ENCODE data around the gene COQ2.

The COQ2 gene

DNA sequence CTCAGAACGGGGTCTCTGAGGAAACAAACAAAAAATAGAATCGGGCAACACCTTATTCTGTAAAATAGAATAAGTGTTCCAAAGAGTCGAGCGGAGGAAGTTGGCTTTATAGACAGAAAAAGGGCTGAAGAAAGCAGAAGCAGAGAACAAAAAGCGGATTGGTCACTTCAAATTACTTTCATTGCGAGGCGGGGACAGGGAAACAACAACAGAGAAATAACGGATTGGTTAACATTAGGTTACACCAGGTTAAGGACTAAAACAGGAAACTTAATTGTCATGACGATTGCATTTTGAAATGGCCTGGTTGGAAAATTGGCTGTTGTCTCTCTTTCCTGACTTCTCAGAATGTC lies 433 bp upstream of the COQ2 start:
- Histone ChIP-seq H3K4me3 (ENCODE audit: low read depth, low read length) (peak overlapping the region; percentile 55), H3K9me3 (ENCODE audit: control insufficient read depth, insufficient read depth, low read depth, low read length) (no peaks in the 10 kb centered on the region), H3K27ac (ENCODE audit: extremely low read depth, low read depth, low read length) (no peak overlapping the region; the same call in 1 of the 2 replicates), H3K4me1 (ENCODE audit: control insufficient read depth, insufficient read depth, low read length) (no peaks in the 10 kb centered on the region), H3K36me3 (ENCODE audit: control insufficient read depth in 2 of 2, insufficient read depth in 1 of 2, low read length in 2 of 2) (no peaks in the 10 kb centered on the region)
- CTCF ChIA-PET = interaction anchor here (1.4 kb wide), 1 partner anchor 11 kb away, joined by 4 read pairs; no protein-coding TSS in a partner anchor
- POLR2A ChIA-PET = interaction anchor here (0.5 to 2.5 kb wide), 11 partner anchors 34 to 856 kb away, joined by 3 to 15 read pairs (median 4); partner anchors contain the start of genes COPS4, HELQ and MRPS18C
- TF ChIP-seq ZNF843 (tag by site-specific recombination; IDR thresholded peaks at IDR 0.05) (no peak), ZBTB17 (tag by site-specific recombination; IDR thresholded peaks at IDR 0.05) (peak; percentile 51; the same call in 1 of the 2 replicates), MEIS1 (CRISPR knock-in tag; IDR thresholded peaks at IDR 0.05; ENCODE audit: borderline replicate concordance) (no peak), PRDM1 (tag by site-specific recombination; IDR thresholded peaks at IDR 0.05) (0 out of 2 replicates have a peak, but pooled peaks have one; percentile 41), ZNF2 (tag by site-specific recombination; IDR thresholded peaks at IDR 0.05) (peak; percentile 9; the same call in 1 of the 2 replicates)

- H3K9me3 ChIP-seq (ENCODE audit: control insufficient read depth, insufficient read depth, low read depth, low read length) = no peaks in the 10 kb centered on the region
- no peak overlapping the region for H3K27ac ChIP-seq (ENCODE audit: extremely low read depth, low read depth, low read length)
- H3K4me3 ChIP-seq (ENCODE audit: low read depth, low read length) = no peak overlapping the region
- CTCF ChIA-PET = interaction anchor here (0.6 to 1.6 kb wide), 6 partner anchors 9 to 797 kb away, joined by 3 to 6 read pairs (median 3); no protein-coding TSS in a partner anchor
- POLR2A ChIA-PET = interaction anchor here (0.6 to 2.5 kb wide), 2 partner anchors 248 to 1359 kb away, joined by 3 to 15 read pairs; partner anchors contain the start of gene COPS4
- no peak for TF ChIP-seq ZNF776 (tag by site-specific recombination; IDR thresholded peaks at IDR 0.05; ENCODE audit: borderline replicate concordance)
- no peak for TF ChIP-seq ZNF239 (tag by site-specific recombination; IDR thresholded peaks at IDR 0.05)
- TF ChIP-seq CTCF (tag by site-specific recombination; IDR thresholded peaks at IDR 0.05) = no peak
- no peak for TF ChIP-seq ZNF394 (tag by site-specific recombination; IDR thresholded peaks at IDR 0.05; ENCODE audit: borderline replicate concordance)
- TF ChIP-seq ZNF423 (tag by site-specific recombination; IDR thresholded peaks at IDR 0.05) = no peak
- TF ChIP-seq ZNF600 (tag by site-specific recombination; IDR thresholded peaks at IDR 0.05) = no peak
- no peak for TF ChIP-seq ZNF292 (tag by site-specific recombination; IDR thresholded peaks at IDR 0.05; ENCODE audit: borderline replicate concordance, low read depth)
- TF ChIP-seq ZNF596 (tag by site-specific recombination; IDR thresholded peaks at IDR 0.05) = no peak
- no peak for TF ChIP-seq TSHZ1 (tag by site-specific recombination; IDR thresholded peaks at IDR 0.05; ENCODE audit: borderline replicate concordance)
- no peaks in the 10 kb centered on the region for H3K4me1 ChIP-seq (ENCODE audit: control insufficient read depth, insufficient read depth, low read length)
- H3K36me3 ChIP-seq (ENCODE audit: control insufficient read depth in 2 of 2, insufficient read depth in 1 of 2, low read length in 2 of 2) = peaks cover 0 to 7% of the 10 kb centered on the region in 2 experiments; a peak in 1 of 3 replicates
These were observed 1.4 kb downstream of the COQ2 start for GRCh38 chr4:83283181-83283580.

DNA sequence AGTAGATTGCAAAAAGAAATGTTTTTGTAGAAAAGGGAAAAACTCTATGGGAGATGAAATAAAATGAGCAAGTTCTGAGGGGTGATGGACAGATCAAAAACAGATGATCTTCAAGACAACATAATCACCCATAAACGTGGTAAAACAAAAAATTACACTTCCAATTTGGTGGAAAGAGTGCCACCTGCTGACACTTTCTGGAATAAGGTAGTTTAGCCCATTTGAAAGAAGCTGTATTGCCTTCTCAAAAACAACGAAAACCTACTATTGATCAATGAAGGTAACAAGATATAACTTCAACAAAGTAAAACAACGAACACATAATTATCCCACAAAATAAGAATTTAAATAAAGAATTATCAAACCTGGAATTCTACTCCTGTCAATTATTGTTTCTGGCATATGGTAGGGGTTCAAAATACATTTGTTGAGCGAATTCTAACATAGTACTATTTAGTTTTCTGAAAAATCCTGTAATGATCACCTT lies 2.5 kb downstream of the COQ2 start:
- Histone ChIP-seq H3K4me3 (ENCODE audit: low read depth, low read length) (no peak overlapping the region), H3K36me3 (ENCODE audit: control insufficient read depth in 2 of 2, insufficient read depth in 1 of 2, low read length in 2 of 2) (peaks cover 0 to 10% of the 10 kb centered on the region in 2 experiments; a peak in 1 of 3 replicates), H3K4me1 (ENCODE audit: control insufficient read depth, insufficient read depth, low read length) (no peaks in the 10 kb centered on the region), H3K27ac (ENCODE audit: extremely low read depth, low read depth, low read length) (no peak overlapping the region), H3K9me3 (ENCODE audit: control insufficient read depth, insufficient read depth, low read depth, low read length) (no peaks in the 10 kb centered on the region)
- POLR2A ChIA-PET = no interaction called here
- CTCF ChIA-PET = interaction anchor here (0.6 to 1.5 kb wide), 5 partner anchors 12 to 269 kb away, joined by 3 to 4 read pairs (median 3); no protein-coding TSS in a partner anchor
- peak; percentile 68 for TF ChIP-seq ZNF335 (tag by site-specific recombination; conservative IDR thresholded peaks at IDR 0.05)
- TF ChIP-seq ZFHX2 (tag by site-specific recombination; conservative IDR thresholded peaks at IDR 0.05) = no peak
- no peak for TF ChIP-seq ZNF585B (tag by site-specific recombination; IDR thresholded peaks at IDR 0.05)
- TF ChIP-seq ZNF521 (tag by site-specific recombination; IDR thresholded peaks at IDR 0.05) = no peak
- TF ChIP-seq ZNF660 (tag by site-specific recombination; IDR thresholded peaks at IDR 0.05) = 0 out of 2 replicates have a peak, but pooled peaks have one; percentile 36
- TF ChIP-seq, protein P1, sequence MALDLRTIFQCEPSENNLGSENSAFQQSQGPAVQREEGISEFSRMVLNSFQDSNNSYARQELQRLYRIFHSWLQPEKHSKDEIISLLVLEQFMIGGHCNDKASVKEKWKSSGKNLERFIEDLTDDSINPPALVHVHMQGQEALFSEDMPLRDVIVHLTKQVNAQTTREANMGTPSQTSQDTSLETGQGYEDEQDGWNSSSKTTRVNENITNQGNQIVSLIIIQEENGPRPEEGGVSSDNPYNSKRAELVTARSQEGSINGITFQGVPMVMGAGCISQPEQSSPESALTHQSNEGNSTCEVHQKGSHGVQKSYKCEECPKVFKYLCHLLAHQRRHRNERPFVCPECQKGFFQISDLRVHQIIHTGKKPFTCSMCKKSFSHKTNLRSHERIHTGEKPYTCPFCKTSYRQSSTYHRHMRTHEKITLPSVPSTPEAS (tag by site-specific recombination; IDR thresholded peaks at IDR 0.05) = no peak
- TF ChIP-seq ZBTB11 (tag by site-specific recombination; conservative IDR thresholded peaks at IDR 0.05; ENCODE audit: low read depth) = no peak
- TF ChIP-seq ZFP3 (tag by site-specific recombination; IDR thresholded peaks at IDR 0.05; ENCODE audit: low read depth) = no peak
